Cardiac septum (tissue), 1 donor: ENCODE results near the gene DEGS2. TPM values are rescaled to one million over a fixed set of nuclear protein-coding genes. Genes with fewer than 3 reads are reported as not detected.

Source experiments
- DNase-seq: peaks from one replicate; pipeline ENCODE4 v3.0.0-alpha.2; 2020; ENCODE audit warnings: low spot score
- intact Hi-C: fragments of 100-400 bp; cut with DNase I; formaldehyde crosslinking; loops from one replicate; pipeline ENCODE4 v1.14.0; 2022
- microRNA-seq: library from miRNA; unstranded; fragments of <30 nt; microRNA quantifications from one replicate; pipeline ENCODE4 v1.2.0, GENCODE V29; 2020
- total RNA-seq: library from RNA; stranded (reverse); fragmentation: NEBNext Ultra II Directional; extraction: Animal tissue kit (Norgen Biotek cat#: 25700); gene quantifications from one replicate; pipeline ENCODE4 v1.2.1, GENCODE V29; 2021
- donor health status: DM: no; HTN: no; CAD: no.

The DEGS2 gene
- total RNA-seq, 1 donor from 2014 or later = not detected

- intact Hi-C loops = loop anchor here (1.0 to 5.0 kb wide), 2 partner anchors 47 to 122 kb away; no protein-coding TSS in a partner anchor
- no peak for DNase-seq
These were observed 54.7 kb downstream of the DEGS2 start for GRCh38 chr14:100104523-100105300.

- DNase-seq = peak; percentile 61
- intact Hi-C loops = no loop called here
These were observed 55.5 kb downstream of the DEGS2 start for GRCh38 chr14:100104006-100104352.

DNA sequence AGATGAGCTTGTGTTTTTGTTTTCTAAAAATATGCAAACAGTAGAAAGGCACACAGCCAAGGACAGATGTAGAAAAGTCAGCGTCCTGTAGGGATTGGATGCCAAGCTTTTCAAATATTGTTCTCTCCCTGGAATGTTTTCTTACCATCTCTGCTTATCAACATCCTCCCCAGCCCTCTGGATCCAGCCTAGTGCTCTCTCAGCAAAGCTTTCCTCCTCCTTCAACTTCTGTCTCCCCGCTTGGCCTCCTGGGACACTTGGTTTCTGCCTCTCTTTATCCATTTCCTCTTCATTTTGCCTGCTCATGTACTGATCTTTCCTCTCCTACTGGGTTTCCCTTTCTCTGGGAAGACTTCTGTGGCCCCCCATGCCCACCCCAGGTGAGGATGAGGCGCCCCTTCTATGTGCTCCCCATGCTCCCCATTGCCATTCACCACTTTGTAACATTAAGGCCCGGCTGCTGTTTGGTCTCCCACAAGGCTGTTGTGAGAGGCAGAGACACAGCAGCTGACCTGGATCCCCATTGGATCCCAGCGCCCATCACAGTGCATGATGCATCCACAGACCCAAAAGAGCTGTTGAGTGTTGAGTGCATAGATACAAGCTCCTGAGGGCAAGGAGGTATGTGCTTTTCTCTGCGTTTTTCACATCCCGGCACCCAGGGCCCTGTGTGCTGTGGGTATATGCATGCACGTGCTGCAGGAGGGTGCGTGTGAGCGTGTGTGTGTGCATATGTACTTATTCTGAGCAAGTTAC, 56.0 kb downstream of the DEGS2 start:
- intact Hi-C loops = no loop called here
- peak; percentile 67 for DNase-seq

DNA sequence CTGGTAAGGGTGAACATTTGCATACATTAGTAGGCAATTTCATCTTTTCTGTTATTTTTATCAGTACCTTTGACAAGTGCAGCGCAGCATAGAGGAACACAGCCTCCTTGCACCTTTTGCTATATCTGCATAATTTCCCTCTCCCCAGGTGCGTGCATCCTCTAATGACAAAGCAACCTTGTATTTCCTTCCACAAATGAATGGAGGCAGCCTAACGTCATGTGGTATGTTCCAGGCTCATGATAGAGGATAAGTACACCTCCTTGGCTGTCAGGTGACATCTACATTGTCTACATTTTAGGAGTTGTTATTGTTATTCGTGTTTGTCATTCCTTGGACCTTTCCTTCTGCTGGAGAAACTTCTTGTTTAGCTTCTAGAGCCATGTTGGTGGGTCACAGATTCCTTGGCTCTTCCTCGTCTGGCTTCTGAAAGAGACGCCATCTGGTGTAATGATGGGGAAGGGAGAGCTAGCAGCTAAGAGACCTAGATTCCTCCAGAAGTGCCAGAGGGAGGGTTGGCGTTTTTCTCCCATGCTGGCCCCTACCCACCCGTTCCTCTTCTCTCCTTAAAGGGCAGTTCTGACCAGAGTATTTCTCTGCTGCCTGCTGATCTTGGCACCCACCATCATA, 57.2 kb downstream of the DEGS2 start:
- intact Hi-C loops = no loop called here
- no peak for DNase-seq

- intact Hi-C loops = no loop called here
- no peak for DNase-seq
These were observed 59.3 kb downstream of the DEGS2 start for GRCh38 chr14:100100032-100100703.

- intact Hi-C loops = no loop called here
- no peak for DNase-seq
These were observed 61.3 kb downstream of the DEGS2 start for GRCh38 chr14:100098171-100098570.

DNA sequence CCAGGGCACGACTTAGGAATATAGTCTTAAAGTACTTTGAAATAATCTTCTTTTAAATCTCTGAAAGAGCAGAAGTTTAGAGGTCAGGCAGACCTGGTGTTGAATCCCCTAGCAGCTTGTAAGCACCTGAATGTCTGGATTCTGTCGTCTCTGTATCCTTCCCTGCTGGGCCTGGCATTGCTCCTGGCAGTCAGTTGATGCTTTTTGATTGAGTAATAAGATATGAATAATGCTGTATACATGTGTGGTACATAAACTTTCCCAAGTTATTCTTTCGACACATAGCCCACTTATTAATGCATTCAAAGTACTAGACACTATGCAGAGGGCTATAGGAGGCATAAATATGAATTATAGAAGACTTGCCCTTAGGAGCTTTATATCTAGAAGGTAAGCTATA, 62.8 kb downstream of the DEGS2 start:
- DNase-seq = no peak
- intact Hi-C loops = no loop called here

Small RNA genes lying within 50 kb of the gene (microRNA-seq; reads per million reads assigned to microRNA genes)
- gene MIR151B (175 reads per million, percentile 64 among the genes with 10 or more reads in this experiment), gene MIR342 (360 reads per million, percentile 75 among the genes with 10 or more reads in this experiment)

Other genes with a start within 250 kb of the DEGS2 start
- 46.3 TPM for gene EVL, start 94.2 kb downstream of the DEGS2 start, total RNA-seq
- gene YY1, start 79.5 kb upstream of the DEGS2 start, total RNA-seq = 44.3 TPM
- gene SLC25A29, start 146.8 kb upstream of the DEGS2 start, total RNA-seq = 29.3 TPM
- gene SLC25A47, start 163.7 kb upstream of the DEGS2 start, total RNA-seq = not detected
- gene WDR25, start 216.8 kb upstream of the DEGS2 start, total RNA-seq = 5.8 TPM